GM23338 (cell line): ENCODE measurements around the gene BUB1B. TPM values are rescaled to one million over a fixed set of nuclear protein-coding genes. Genes with fewer than 3 reads are reported as not detected.

Experiments
- ATAC-seq: fragments of 200-7000 bp; cut with Tn5 transposase; 3 replicates; pipeline ENCODE4 v1.9.1; 2020
- DNase-seq: peaks from one replicate; pipeline ENCODE4 v3.0.0-alpha.2; 2015; ENCODE audit warnings: low spot score
- H2AFZ ChIP-seq: fragments of 200-600 bp; sonication (generic); 2 replicates; pipeline ENCODE4 v1.8.0; 2016; ENCODE audit warnings: antibody characterized with exemption, mild to moderate bottlenecking, moderate library complexity
- H3F3A ChIP-seq: fragments of 200-600 bp; sonication (generic); replicated peaks from 2 replicates; pipeline ENCODE4 v1.8.0; 2017; ENCODE audit warnings: antibody characterized with exemption, mixed run types, low read depth
- H3K27ac ChIP-seq: fragments of 200-600 bp; sonication (generic); 2 replicates; pipeline ENCODE4 v1.6.1; 2016; ENCODE audit warnings: low read depth
- H3K27me3 ChIP-seq: fragments of 200-600 bp; sonication (generic); 2 replicates; pipeline ENCODE4 v1.8.0; 2016; ENCODE audit warnings: mild to moderate bottlenecking, mixed run types, moderate library complexity; ENCODE audit not compliant: insufficient read depth
- H3K36me3 ChIP-seq: fragments of 200-600 bp; sonication (generic); 2 replicates; pipeline ENCODE4 v1.8.0; 2016; ENCODE audit warnings: mild to moderate bottlenecking; ENCODE audit not compliant: insufficient read depth
- H3K4me1 ChIP-seq: fragments of 200-600 bp; sonication (generic); 2 replicates; pipeline ENCODE4 v1.8.0; 2016; ENCODE audit warnings: mild to moderate bottlenecking, moderate library complexity; ENCODE audit not compliant: insufficient read depth
- H3K4me2 ChIP-seq: fragments of 200-600 bp; sonication (generic); 2 replicates; pipeline ENCODE4 v1.7.1; 2017; ENCODE audit warnings: mixed run types
- H3K4me3 ChIP-seq: fragments of 200-600 bp; sonication (generic); 2 replicates; pipeline ENCODE4 v1.6.1; 2016; ENCODE audit warnings: mixed run types
- H3K79me2 ChIP-seq: fragments of 200-600 bp; sonication (generic); replicated peaks from 2 replicates; pipeline ENCODE4 v1.8.0; 2017; ENCODE audit warnings: mild to moderate bottlenecking; ENCODE audit not compliant: insufficient read depth
- H3K9me2 ChIP-seq: fragments of 200-600 bp; sonication (generic); 2 replicates; pipeline ENCODE4 v1.8.0; 2017; ENCODE audit not compliant: insufficient read depth
- H4K20me1 ChIP-seq: fragments of 200-600 bp; sonication (generic); replicated peaks from 2 replicates; pipeline ENCODE4 v1.8.0; 2017; ENCODE audit warnings: mild to moderate bottlenecking; ENCODE audit not compliant: insufficient read depth
- H3K27ac Mint-ChIP-seq: 2 replicates; pipeline ENCODE4 v1.8.0; 2020; ENCODE audit warnings: inconsistent platforms, mild to moderate bottlenecking, moderate library complexity, mixed read lengths
- H3K27me3 Mint-ChIP-seq: 3 replicates; pipeline ENCODE4 v1.8.0; 2022; ENCODE audit warnings: low read depth, mild to moderate bottlenecking, moderate library complexity, mixed read lengths, inconsistent platforms; ENCODE audit not compliant: insufficient read depth, poor library complexity
- H3K36me3 Mint-ChIP-seq: 3 replicates; pipeline ENCODE4 v1.8.0; 2021; ENCODE audit warnings: low read depth, mild to moderate bottlenecking, inconsistent platforms, moderate library complexity, mixed read lengths
- H3K4me1 Mint-ChIP-seq: 3 replicates; pipeline ENCODE4 v1.8.0; 2020; ENCODE audit warnings: mild to moderate bottlenecking, inconsistent platforms, mixed read lengths
- H3K4me3 Mint-ChIP-seq: 3 replicates; pipeline ENCODE4 v1.8.0; 2021; ENCODE audit warnings: moderate library complexity, mild to moderate bottlenecking, inconsistent platforms, mixed read lengths
- H3K9me3 Mint-ChIP-seq: 3 replicates; pipeline ENCODE4 v1.8.0; 2020; ENCODE audit warnings: moderate library complexity, mild to moderate bottlenecking, inconsistent platforms, mixed read lengths
- CREB1 ChIP-seq: fragments of 250-450 bp; sonication (Bioruptor Pico); IDR thresholded peaks from 2 replicates; pipeline ENCODE4 v1.5.0; 2020; ENCODE audit warnings: low read depth, mild to moderate bottlenecking, moderate library complexity
- CTCF ChIP-seq, 2 experiments: fragments of 200-600 bp in 1 of 2; sonication (generic) in 1 of 2; conservative IDR thresholded peaks; 2 replicates each; pipeline versions ENCODE4 v1.5.1 to v1.6.1; 2016 to 2017; ENCODE audit warnings: antibody characterized with exemption in 2 of 2, low read depth in 2 of 2, mild to moderate bottlenecking in 2 of 2, moderate library complexity in 1 of 2
- ETS1 ChIP-seq: IDR thresholded peaks from 2 replicates; pipeline ENCODE4 v1.6.1; 2016; ENCODE audit warnings: antibody characterized with exemption
- EZH2 ChIP-seq: fragments of 200-600 bp; sonication (generic); IDR thresholded peaks from one replicate; pipeline ENCODE4 v1.8.0; 2017; ENCODE audit warnings: antibody characterized with exemption, mild to moderate bottlenecking, low read depth; ENCODE audit not compliant: unreplicated experiment
- EZH2phosphoT487 ChIP-seq: fragments of 200-600 bp; sonication (generic); IDR thresholded peaks from one replicate; pipeline ENCODE4 v1.8.1; 2018; ENCODE audit warnings: antibody characterized with exemption; ENCODE audit not compliant: unreplicated experiment
- REST ChIP-seq: IDR thresholded peaks from one replicate; pipeline ENCODE4 v1.6.1; 2018; ENCODE audit warnings: antibody characterized with exemption; ENCODE audit not compliant: unreplicated experiment
- polyA plus RNA-seq: library from polyadenylated mRNA; unstranded; fragments of >200 nt; fragmentation: Nextera tagmentation; extraction: Ambion mirVana; gene quantifications from 2 replicates; pipeline ENCODE4 v1.2.1, GENCODE V29; 2016
- total RNA-seq: library from RNA; depleted of rRNA; stranded (reverse); fragments of >200 nt; shearing (Covaris generic); gene quantifications from 2 replicates; pipeline ENCODE4 v1.2.3, GENCODE V29; 2014

The BUB1B gene
- total and polyA plus RNA-seq, 2 experiments from 2014 or later = 77.7 to 160 TPM

GRCh38 chr15:40252438-40253166 lies 91.7 kb downstream of the BUB1B start:
- Mint-ChIP-seq H3K4me3 (peak overlapping the region; percentile 80), H3K4me1 (peaks cover 24% of the 10 kb centered on the region), H3K36me3 (no peaks in the 10 kb centered on the region; the same call in 2 of the 3 replicates), H3K27me3 (peaks cover 37% of the 10 kb centered on the region), H3K9me3 (no peaks in the 10 kb centered on the region; the same call in 2 of the 3 replicates), H3K27ac (no peak overlapping the region)
- peak overlapping the region; percentile 77 for H3K4me3 ChIP-seq
- peaks cover 13% of the 10 kb centered on the region; the same call in 1 of the 2 replicates for H3F3A ChIP-seq
- TF ChIP-seq ETS1 = no peak
- no peak for TF ChIP-seq REST
- peak; percentile 17 for TF ChIP-seq EZH2phosphoT487
- TF ChIP-seq CTCF (conservative IDR thresholded peaks at IDR 0.05; ENCODE audit: low read depth in 2 of 2) = no peak
- peak; percentile 46 for TF ChIP-seq EZH2
- no peak for TF ChIP-seq CREB1 (CRISPR knock-in tag)
- H3K4me2 ChIP-seq = peak overlapping the region; percentile 97
- ATAC-seq (peak; percentile 69), DNase-seq (peak; percentile 84)
- H3K27me3 ChIP-seq = peaks cover 47% of the 10 kb centered on the region
- peak overlapping the region; percentile 97 for H2AFZ ChIP-seq
- no peaks in the 10 kb centered on the region for H4K20me1 ChIP-seq
- no peak overlapping the region for H3K27ac ChIP-seq
- H3K36me3 ChIP-seq = no peaks in the 10 kb centered on the region
- no peaks in the 10 kb centered on the region for H3K9me2 ChIP-seq
- H3K79me2 ChIP-seq = no peaks in the 10 kb centered on the region
- no peaks in the 10 kb centered on the region; the same call in 1 of the 2 replicates for H3K4me1 ChIP-seq
